ENCODE results near the gene SLC2A10.

The SLC2A10 gene

DNA sequence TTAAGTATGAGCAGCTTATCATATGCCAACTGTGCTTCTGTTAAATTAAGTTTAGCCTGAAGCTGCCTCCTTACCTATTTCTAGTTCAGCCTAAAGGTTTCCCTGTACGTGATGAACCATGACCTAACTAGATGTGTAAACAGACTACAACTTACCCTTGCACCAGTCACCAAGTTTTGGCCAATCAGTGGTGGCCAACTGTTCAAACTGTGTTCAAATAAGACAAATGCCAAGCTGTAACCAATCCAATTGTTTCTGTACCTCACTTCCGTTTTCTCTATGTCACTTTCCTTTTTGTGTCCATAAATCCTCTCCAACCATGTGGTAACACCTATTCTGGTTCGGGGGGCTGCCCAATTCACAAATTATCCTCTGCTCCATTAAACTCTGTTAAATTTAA is 6.0 kb upstream of the SLC2A10 start:
- DNase-seq (ENCODE audit: low spot score), result no peak

DNA sequence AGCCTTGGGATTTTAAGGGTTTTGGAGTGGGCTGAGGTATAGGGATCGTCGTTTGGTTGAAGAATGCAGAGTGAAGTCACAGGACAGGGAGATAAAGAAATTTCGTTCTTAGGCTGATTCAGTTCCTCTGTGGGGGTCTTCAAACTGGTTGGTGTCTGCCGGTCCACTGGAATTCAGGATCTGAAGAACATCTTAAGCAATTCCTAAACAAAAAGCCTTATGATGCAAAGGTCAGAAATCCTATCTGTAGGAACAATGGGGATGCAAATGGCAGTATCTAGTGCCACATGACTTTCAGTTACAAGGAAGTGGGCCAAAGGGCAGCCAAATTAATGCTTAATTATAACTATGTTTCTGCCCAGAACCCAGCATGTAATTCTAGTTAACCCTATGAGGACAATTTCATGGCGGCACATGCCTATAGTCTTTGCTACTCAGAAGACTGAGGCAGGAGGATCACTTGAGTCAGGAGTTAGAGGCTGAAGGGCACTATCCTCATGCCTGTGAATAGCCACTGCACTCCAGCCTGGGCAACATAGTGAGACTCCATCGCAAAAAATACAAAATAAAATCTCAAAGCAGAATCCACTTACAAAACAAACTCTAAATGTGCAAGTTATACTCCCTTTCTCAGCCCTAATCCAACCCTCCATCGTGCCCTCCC is 4.6 kb upstream of the SLC2A10 start:
- DNase-seq (ENCODE audit: low spot score), result no peak

DNA sequence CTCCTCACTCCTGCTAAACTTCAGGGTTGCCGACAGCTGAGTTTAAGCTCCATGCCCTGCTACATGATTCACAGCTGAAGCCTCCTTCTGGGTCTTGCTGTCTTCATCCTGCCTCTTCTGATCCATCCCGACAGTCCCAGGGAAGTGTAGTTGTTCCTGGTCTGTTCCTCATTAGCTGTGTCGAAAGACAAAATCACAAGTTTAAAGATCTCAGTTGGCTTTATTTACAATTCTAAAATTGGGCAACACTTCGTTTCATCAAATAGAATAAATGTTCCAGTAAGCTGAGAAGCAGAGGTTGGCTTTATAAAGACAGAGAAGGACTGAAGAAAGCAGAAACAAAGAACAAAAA is 4.1 kb upstream of the SLC2A10 start:
- DNase-seq (ENCODE audit: low spot score), result no peak

DNA sequence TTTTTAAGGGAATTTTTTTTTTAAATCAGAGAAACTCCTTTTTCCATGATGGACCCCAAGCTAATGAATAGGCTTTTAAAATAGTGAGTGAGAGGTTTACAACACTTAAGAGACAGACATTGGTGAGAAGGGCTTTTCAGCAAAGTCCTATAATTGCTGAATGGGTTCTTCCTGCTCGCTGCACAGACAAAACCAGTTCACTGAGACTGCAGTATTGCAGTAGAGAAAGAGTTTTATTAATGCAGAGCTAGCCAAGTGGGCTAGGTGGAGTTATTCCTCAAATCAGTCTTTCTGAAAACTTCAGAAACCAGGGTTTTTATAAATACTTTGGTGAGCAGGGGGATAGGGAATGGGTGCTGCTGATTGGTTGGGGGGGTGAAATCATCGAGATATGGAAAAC is 3.2 kb upstream of the SLC2A10 start:
- no peak for DNase-seq (ENCODE audit: low spot score)

DNA sequence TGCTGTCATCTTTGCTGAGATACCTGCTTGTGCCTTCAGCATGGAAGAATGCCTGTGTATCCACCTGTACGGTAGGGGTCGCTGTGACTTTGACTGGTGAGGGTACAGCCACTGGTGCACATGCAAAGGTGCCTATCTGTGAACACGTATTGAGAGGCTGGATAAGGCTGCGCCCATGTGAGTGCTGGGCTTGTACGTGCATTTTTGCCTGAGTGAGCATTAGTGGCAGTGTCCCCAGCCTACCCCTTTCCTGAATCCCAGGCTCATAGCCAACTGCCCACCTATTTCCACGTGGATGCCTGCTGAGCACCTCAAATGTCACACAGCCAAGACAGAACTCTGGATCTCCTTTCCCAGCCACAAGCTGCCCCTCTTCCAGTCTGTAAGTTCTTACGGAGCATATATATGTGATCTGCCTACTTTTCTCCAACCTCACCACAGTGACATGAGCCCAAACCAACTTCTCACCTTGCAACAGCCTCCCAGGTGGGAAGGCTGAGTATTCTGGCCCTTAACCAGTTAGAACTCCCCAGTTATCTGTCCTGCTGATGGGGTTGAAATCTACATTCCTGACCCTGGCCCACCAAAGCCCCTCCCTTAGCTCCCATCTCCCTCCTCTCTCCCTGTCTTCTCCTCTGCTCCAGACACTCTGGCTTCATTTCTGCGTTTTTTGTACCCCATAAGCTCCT is 1.1 kb upstream of the SLC2A10 start:
- no peak for DNase-seq (ENCODE audit: low spot score)

DNA sequence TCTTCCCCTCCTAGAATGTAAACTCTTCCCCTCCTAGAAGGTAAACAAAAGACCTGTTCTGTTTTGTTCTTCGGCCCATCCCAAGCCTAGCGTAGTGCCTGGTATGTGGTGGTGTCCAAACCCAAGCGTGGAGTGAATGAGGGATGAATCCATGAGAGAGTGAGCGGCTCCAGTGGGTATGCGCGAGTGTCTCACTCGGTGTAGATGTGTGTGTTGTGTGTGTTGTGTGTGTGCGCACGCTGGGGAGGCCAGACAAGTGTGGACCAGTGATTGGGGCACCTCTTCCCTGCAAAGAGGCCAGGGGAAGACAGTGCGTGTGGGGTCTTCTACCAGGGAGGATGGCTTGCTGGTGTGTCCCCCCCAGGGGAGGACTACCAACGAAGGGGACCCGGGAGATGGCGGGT is 392 bp upstream of the SLC2A10 start:
- no peak for DNase-seq (ENCODE audit: low spot score)

DNA sequence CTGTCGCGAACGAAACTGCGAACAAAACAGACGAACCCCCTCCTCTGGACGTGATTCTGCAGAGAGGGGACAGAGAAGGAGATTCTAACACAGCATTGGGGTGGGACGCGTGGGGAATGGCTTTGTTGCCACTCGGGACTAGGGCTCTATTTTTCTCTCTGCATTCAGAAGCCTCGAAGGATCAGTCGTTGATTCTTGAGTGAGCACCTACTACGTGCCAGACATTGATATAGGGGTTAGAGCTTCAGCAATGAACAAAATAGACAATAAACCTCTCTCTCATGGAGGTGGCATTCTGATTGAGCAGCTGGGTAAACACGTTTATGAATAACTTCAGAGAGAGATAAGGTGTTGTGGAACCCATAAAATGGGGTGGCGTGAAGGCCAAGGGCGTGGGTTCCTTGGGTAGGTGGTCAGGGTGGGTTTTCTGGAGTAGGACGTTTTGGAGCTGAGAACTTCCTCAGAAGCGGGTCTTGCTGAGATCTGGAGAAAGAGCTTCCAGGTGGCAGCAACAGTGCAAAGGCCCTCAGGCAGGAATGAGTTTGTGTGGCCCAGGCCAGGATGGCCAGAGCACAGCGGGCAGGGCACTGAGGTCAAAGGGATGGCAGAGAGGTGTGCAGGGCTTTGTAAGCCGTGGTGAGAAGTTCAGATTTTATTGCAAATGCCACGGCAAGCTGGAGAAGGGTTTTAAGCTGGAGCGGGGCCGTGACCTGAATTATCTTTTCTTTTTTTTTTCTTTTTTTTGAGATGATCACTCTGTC is 884 bp downstream of the SLC2A10 start:
- DNase-seq (ENCODE audit: low spot score), result no peak

DNA sequence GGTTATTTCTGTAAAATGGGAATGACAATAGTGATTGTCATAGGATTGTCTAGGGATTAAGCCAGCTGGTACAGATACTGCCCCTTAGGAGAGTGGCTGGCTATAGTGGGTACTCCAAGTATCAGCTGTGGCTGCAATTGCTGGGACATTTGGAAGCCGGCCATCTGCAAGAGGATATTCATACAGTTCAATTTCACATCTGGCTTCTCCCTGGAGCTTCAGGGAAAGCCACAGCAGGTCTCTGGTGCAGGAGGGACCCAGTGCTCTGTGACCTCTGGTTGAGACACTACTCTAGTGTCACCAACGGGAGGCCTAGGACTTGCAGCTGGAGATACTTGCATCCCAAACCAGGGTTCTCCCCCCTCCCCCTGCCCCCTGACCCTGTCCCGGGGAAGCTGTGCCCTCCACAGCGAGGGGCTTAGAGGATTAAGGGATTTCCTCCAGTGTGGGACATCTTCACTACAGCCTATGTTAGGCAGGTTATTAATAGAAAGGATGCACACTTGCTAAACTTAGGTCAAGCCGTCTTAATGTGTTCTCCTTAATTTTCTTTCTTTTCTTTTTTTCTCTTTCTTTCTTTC is 2.7 kb downstream of the SLC2A10 start:
- no peak for DNase-seq (ENCODE audit: low spot score)

DNA sequence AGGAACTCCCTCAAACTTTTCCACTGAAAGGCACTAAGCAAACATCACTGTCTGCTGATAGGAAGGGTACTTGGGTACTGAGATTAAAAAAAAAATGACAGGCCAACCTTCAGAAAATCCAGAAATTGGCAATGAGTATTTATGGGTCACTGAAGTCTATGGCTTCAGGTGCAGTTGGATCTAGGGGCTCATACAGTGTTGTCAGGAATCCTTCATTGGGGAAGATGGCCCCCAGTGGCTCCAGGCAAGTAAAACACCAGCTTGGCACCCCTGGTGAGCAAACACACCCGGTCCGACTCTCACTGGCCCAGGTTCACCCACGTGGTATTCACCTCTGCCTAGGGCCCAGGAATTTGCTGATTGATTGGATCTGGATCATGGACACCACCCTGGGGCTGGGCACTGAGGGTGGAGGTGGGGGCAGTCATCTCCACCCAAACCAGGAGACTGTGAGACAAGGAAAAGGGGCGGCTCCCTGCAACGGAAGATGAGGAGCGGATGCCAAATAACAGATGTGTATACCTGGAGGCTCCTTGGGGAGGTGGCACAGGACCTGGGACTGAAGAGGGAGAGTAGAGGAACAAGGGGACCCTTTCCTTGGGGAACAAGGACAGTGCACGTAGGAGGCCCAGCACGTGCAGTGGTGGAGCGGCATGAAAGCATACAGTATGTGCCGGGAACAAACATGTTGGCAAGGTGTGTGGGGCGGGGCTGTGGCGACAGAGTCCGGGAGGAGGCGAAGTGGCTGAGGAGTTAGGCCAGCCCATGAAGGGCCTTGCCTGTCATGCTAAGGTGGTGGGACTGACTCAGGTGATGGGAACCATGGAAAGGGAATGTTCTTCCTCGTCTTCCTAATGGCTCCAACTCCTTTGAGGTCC is 4.7 kb downstream of the SLC2A10 start:
- no peak for DNase-seq (ENCODE audit: low spot score)

DNA sequence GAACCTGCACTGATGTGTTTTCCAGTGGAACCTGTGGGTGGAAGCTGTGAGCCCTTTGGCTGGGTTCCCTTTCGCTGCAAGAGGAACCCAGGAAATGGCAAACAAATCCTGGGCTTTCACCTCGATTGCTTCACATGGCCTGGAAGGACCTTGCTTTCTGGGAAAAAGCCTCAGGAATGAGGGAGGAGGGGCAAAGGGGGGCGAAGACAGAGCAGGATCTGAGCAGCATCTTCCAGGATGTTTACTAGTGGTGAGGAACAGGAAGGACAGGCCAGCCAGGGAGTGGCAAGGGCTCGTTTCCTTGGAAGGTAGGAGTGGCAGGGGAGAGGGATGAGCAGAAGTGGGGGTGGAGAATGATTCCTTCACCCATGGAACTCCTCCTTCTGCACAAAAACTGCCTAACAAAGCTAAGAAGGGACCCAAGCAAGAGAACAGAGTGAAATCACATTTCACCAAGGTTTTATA is 5.9 kb downstream of the SLC2A10 start:
- no peak for DNase-seq (ENCODE audit: low spot score)

DNA sequence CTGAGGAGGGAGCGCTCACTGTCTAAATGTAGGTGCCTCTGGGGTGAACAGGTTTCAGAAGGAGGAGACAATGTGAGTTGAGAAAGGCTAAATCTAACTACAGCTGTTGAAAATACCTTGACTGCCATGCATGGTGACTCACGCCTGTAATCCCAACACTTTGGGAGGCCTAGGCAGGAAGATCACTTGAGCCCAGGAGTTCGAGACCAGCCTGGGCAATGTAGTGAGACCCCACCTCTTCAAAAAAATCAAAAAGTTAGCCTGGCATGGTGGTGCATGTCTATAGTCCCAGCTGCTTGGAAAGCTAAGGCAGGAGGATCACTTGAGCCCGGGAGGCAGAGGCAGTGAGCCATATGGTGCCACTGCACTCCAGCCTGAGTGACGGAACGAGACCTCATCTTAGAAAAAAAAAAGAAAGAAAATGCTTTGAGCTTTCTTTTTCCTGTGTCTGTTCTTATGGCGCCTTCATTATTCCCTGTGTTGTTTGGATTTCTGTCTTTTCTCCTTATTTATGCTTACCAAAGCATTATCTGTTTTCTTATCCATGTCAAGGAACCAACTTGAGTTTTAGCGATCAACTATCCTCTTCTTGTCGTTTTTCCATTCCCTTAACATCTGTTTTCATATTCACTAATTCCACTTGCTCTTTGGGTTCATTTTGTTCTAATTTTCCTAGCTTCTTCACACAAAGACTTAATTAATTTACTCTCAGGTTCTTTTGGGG is 8.5 kb downstream of the SLC2A10 start:
- DNase-seq (ENCODE audit: low spot score), result no peak

DNA sequence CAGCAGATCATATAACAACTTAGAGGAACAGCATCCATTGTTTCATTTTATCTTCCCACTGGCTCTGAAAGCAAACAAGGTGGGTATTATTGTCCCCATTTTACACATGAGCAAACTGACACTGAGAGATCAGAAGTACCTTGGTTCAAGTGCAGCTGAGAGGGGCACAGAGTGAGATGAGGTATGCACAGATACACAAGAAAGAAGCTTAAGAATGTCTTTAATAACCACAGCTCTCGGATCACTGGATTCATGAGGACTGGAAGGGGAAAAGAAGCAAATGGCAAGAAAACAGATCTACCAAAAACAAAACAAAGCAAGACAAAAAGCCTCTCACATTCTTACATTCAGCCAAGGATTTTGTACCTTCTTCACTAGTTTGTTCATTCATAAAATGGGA is 10.6 kb downstream of the SLC2A10 start:
- DNase-seq (ENCODE audit: low spot score), result no peak

DNA sequence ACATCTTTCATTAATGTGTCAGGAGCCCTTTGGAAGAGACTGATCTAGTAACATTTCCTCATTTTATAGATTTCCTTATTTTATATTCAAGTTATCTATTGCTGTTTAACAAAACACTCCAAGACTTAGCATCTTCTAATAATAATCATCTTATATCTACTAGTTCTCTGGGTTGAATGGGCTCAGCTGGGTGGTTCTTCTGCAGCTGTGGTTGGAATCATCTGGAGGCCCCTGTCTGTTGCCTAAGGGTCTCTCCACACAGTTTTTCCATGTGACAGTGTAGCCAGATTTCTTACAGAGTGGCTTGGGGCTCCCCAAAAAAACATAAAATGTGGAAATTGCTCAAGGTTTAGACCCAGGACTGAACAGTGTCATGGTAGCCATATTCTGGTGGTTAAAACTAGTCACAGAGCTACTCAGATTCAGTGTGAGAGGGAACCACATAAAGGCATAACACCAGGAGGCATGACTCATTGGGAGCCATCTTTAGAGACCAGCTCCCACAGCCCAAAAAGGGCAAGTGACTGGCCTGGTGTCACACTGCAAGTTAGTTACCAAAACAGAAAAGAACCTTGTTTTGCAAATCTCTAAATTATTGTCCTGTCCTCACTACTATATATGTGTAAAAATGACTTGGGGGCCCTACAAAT is 11.5 kb downstream of the SLC2A10 start:
- DNase-seq (ENCODE audit: low spot score), result no peak

DNA sequence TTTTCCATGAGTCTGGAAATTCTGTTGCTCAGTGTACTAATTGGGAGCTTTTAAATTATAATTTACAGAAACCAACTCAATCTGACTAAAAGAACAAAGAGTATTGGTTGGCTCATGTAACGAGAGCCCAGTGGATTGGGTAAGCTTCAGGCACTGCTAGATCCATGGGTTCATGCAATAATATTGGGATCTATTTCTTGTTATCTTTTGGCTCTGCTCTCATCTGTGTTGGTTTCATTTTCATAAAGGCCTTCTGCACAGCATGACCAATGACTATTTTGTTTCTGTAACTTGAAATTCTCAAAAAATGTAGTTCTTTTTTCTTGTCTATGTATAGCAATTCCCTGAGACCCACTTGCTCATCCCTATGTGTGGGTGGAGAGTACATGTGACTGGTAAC is 12.0 kb downstream of the SLC2A10 start:
- no peak for DNase-seq (ENCODE audit: low spot score)

DNA sequence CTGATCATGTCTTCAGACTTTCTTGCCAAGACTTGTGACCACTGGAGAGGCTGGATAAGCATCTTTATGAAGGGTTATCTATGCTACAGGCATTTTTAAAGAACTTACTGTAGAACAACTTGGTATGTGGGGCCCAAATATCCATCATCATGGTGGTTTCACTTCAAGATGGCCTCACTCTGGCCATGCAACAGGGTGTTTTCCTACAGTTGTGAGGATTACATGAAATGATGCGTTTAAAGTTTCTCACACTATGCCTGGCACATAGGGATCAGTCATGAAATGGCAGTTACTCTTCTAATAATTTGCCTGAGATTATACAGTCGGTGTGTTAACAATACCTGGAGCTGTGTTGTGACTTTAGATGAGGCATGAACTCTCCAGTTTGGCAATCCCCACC is 13.0 kb downstream of the SLC2A10 start:
- no peak for DNase-seq (ENCODE audit: low spot score)

DNA sequence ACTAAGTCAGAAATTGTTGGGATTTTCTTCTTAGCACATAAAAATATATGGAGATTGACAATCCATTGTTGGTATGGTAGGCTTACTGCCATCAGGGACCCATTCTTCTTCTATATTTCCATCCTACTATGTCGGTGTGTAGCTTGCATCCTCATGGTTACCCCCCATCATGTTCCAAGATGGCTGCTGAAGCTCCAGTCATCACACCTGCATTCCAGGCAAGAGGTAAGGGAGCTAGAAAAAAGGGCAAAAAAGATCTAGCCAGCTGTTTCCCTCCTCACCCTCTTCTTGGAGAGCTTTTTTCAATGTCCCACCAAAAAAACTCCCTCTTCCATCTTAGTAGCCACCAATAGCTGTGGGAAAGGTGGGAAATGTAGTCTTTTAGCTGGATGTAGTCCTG is 13.6 kb downstream of the SLC2A10 start:
- no peak for DNase-seq (ENCODE audit: low spot score)

DNA sequence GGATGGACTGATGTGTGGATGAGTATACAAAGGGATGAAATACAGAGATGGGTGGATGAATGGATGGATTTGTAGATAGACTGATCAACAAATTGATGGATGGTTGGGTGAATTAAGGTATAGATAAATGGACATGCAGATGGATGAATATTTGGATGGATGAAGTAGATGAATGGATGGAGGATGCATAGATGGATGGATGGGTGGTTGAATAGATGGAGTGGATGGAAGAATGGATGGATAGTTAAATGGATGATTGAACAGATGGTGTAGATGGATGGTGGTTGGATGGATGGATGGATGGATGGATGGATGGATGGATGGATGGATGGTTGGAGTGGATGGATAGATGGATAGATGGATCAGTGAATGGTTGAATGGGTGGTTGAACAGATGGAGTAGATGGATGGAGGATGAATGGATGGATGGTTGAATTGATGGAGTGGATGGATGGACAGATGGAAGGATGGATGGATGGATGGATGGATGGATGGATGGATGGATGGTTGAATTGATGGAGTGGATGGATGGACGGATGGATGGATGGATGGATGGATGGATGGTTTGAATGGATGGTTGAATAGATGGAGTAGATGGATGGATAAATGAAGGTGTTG is 15.0 kb downstream of the SLC2A10 start:
- DNase-seq (ENCODE audit: low spot score), result no peak

DNA sequence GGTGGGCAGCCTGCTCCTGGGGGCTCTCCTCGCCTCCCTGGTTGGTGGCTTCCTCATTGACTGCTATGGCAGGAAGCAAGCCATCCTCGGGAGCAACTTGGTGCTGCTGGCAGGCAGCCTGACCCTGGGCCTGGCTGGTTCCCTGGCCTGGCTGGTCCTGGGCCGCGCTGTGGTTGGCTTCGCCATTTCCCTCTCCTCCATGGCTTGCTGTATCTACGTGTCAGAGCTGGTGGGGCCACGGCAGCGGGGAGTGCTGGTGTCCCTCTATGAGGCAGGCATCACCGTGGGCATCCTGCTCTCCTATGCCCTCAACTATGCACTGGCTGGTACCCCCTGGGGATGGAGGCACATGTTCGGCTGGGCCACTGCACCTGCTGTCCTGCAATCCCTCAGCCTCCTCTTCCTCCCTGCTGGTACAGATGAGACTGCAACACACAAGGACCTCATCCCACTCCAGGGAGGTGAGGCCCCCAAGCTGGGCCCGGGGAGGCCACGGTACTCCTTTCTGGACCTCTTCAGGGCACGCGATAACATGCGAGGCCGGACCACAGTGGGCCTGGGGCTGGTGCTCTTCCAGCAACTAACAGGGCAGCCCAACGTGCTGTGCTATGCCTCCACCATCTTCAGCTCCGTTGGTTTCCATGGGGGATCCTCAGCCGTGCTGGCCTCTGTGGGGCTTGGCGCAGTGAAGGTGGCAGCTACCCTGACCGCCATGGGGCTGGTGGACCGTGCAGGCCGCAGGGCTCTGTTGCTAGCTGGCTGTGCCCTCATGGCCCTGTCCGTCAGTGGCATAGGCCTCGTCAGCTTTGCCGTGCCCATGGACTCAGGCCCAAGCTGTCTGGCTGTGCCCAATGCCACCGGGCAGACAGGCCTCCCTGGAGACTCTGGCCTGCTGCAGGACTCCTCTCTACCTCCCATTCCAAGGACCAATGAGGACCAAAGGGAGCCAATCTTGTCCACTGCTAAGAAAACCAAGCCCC is 16.0 kb downstream of the SLC2A10 start:
- DNase-seq (ENCODE audit: low spot score), result no peak

DNA sequence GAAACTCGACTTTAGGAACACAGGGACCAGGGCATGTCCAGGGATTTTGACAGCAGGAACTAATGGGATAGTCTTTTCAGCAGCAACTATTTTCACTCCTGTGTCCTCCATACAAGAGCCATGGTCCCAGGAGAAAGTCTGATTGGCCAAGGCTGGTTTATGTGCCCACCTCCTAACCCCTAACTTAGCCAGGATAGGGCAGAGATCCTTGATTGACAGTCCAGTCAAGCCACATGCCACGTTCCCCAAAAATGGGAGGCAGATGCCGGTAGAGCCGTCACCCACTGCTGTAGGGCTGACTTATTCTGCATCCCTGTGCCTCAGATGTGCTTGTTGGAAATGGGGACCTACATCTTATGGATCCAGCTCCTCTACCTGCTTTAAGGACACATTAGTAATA is 22.3 kb downstream of the SLC2A10 start:
- no peak for DNase-seq (ENCODE audit: low spot score)

All from SK-N-DZ (cell line).